H9 (cell line): ENCODE measurements around the gene GRB10. TPM values are rescaled to one million over a fixed set of nuclear protein-coding genes. Genes with fewer than 3 reads are reported as not detected.
"Not testable (repeated sequence)": the region's sequence is repeated elsewhere in the genome, so short reads cannot be mapped to it uniquely, and the experiment has no call there.

ENCODE experiments used
- DNase-seq: peaks from one replicate; pipeline ENCODE4 v3.0.0-alpha.2; 2017
- H2AFZ ChIP-seq: one replicate; pipeline ENCODE4 v1.6.1; 2013; ENCODE audit warnings: mild to moderate bottlenecking, low read length, control low read depth, moderate library complexity
- H2AK5ac ChIP-seq: 2 replicates; pipeline ENCODE4 v1.6.1; 2013; ENCODE audit warnings: low read length, control low read depth, mixed read lengths; ENCODE audit not compliant: insufficient read length
- H2BK120ac ChIP-seq: one replicate; pipeline ENCODE4 v1.6.1; 2013; ENCODE audit warnings: low read depth, mild to moderate bottlenecking, low read length, control low read depth, inconsistent platforms; ENCODE audit not compliant: poor library complexity, severe bottlenecking
- H2BK12ac ChIP-seq: 2 replicates; pipeline ENCODE4 v1.6.1; 2013; ENCODE audit warnings: low read length, control low read depth, mixed read lengths, low read depth; ENCODE audit not compliant: insufficient read length
- H2BK15ac ChIP-seq: 2 replicates; pipeline ENCODE4 v1.6.1; 2013; ENCODE audit warnings: low read depth, low read length, control low read depth
- H2BK20ac ChIP-seq: one replicate; pipeline ENCODE4 v1.6.1; 2013; ENCODE audit warnings: low read depth, mild to moderate bottlenecking, low read length, control low read depth, inconsistent platforms; ENCODE audit not compliant: poor library complexity, severe bottlenecking
- H2BK5ac ChIP-seq: 2 replicates; pipeline ENCODE4 v1.6.1; 2013; ENCODE audit warnings: low read length, control low read depth, mixed read lengths; ENCODE audit not compliant: insufficient read length
- H3K14ac ChIP-seq: 2 replicates; pipeline ENCODE4 v1.6.1; 2013; ENCODE audit warnings: low read length, control low read depth; ENCODE audit not compliant: insufficient read depth
- H3K18ac ChIP-seq: 2 replicates; pipeline ENCODE4 v1.6.1; 2013; ENCODE audit warnings: low read depth, mild to moderate bottlenecking, mixed read lengths, low read length, control low read depth; ENCODE audit not compliant: insufficient read length
- H3K23ac ChIP-seq: 2 replicates; pipeline ENCODE4 v1.6.1; 2013; ENCODE audit warnings: low read length, control low read depth, mixed read lengths, low read depth; ENCODE audit not compliant: insufficient read length
- H3K23me2 ChIP-seq: 2 replicates; pipeline ENCODE4 v1.6.1; 2013; ENCODE audit warnings: low read depth, mild to moderate bottlenecking, mixed read lengths, low read length, control low read depth; ENCODE audit not compliant: insufficient read length, poor library complexity, severe bottlenecking
- H3K27ac ChIP-seq: 2 replicates; pipeline ENCODE4 v1.5.1; 2013; ENCODE audit warnings: low read length, control low read depth, mixed read lengths, low read depth; ENCODE audit not compliant: insufficient read length
- H3K27me3 ChIP-seq: 2 replicates; pipeline ENCODE4 v1.6.1; 2013; ENCODE audit warnings: low read length, control low read depth, inconsistent platforms; ENCODE audit not compliant: insufficient read depth
- H3K4ac ChIP-seq: 2 replicates; pipeline ENCODE4 v1.6.1; 2013; ENCODE audit warnings: low read depth, mild to moderate bottlenecking, control low read depth, inconsistent platforms, low read length, moderate library complexity
- H3K4me1 ChIP-seq: 2 replicates; pipeline ENCODE4 v1.6.1; 2013; ENCODE audit warnings: low read length, control low read depth, inconsistent platforms; ENCODE audit not compliant: insufficient read depth
- H3K4me2 ChIP-seq: 2 replicates; pipeline ENCODE4 v1.6.1; 2013; ENCODE audit warnings: low read length, control low read depth, mixed read lengths; ENCODE audit not compliant: insufficient read length, insufficient read depth
- H3K56ac ChIP-seq: 2 replicates; pipeline ENCODE4 v1.6.1; 2013; ENCODE audit warnings: low read depth, mild to moderate bottlenecking, mixed read lengths, low read length, control low read depth; ENCODE audit not compliant: insufficient read length
- H3K79me1 ChIP-seq: 2 replicates; pipeline ENCODE4 v1.6.1; 2013; ENCODE audit warnings: low read depth, mild to moderate bottlenecking, moderate library complexity, low read length, control low read depth, inconsistent platforms; ENCODE audit not compliant: insufficient read depth, poor library complexity, severe bottlenecking
- H3K79me2 ChIP-seq: 2 replicates; pipeline ENCODE4 v1.6.1; 2013; ENCODE audit warnings: low read length, control low read depth, inconsistent platforms; ENCODE audit not compliant: insufficient read depth
- H3K9ac ChIP-seq: 2 replicates; pipeline ENCODE4 v1.6.1; 2013; ENCODE audit warnings: low read length, control low read depth, mixed read lengths; ENCODE audit not compliant: insufficient read length; ENCODE audit errors: extremely low read depth
- H3K9me3 ChIP-seq: one replicate; pipeline ENCODE4 v1.6.1; 2013; ENCODE audit warnings: low read depth, low read length, inconsistent platforms; ENCODE audit not compliant: control insufficient read depth
- H3T11ph ChIP-seq: one replicate; pipeline ENCODE4 v1.6.1; 2013; ENCODE audit warnings: mild to moderate bottlenecking, low read length, control low read depth, inconsistent platforms
- H4K20me1 ChIP-seq: one replicate; pipeline ENCODE4 v1.6.1; 2013; ENCODE audit not compliant: control insufficient read depth, insufficient read length, insufficient read depth
- H4K5ac ChIP-seq: 2 replicates; pipeline ENCODE4 v1.6.1; 2013; ENCODE audit warnings: low read depth, mild to moderate bottlenecking, mixed read lengths, low read length, control low read depth; ENCODE audit not compliant: insufficient read length
- H4K8ac ChIP-seq: replicated peaks from 2 replicates; pipeline ENCODE4 v1.6.1; 2013; ENCODE audit warnings: low read length, control low read depth, mixed read lengths, low read depth; ENCODE audit not compliant: insufficient read length
- H4K91ac ChIP-seq: 2 replicates; pipeline ENCODE4 v1.6.1; 2013; ENCODE audit warnings: low read depth, mild to moderate bottlenecking, moderate library complexity, mixed read lengths, low read length, control low read depth; ENCODE audit not compliant: insufficient read length
- H3K27ac Mint-ChIP-seq, 3 experiments: 2 replicates in 2 of 3; 3 replicates in 1 of 3; pipeline ENCODE4 v1.8.0; 2020 to 2021; ENCODE audit warnings: mixed read lengths in 3 of 3, mild to moderate bottlenecking in 1 of 3, moderate library complexity in 1 of 3
- H3K27me3 Mint-ChIP-seq: 2 replicates; pipeline ENCODE4 v1.8.0; 2021; ENCODE audit warnings: low read depth, mild to moderate bottlenecking, moderate library complexity, mixed read lengths
- H3K36me3 Mint-ChIP-seq, 3 experiments: 2 replicates in 2 of 3; 3 replicates in 1 of 3; pipeline ENCODE4 v1.8.0; 2020 to 2021; ENCODE audit warnings: low read depth in 3 of 3, mixed read lengths in 3 of 3; ENCODE audit not compliant: insufficient read depth in 1 of 3
- H3K4me1 Mint-ChIP-seq, 2 experiments: 2 replicates each; pipeline ENCODE4 v1.8.0; 2020; ENCODE audit warnings: mixed read lengths in 2 of 2
- H3K4me3 Mint-ChIP-seq, 2 experiments: 2 replicates in 1 of 2; 3 replicates in 1 of 2; pipeline ENCODE4 v1.8.0; 2020 to 2021; ENCODE audit warnings: mild to moderate bottlenecking in 2 of 2, mixed read lengths in 2 of 2, moderate library complexity in 1 of 2
- H3K9me3 Mint-ChIP-seq, 2 experiments: 2 replicates in 1 of 2; 3 replicates in 1 of 2; pipeline ENCODE4 v1.8.0; 2020; ENCODE audit warnings: mild to moderate bottlenecking in 2 of 2, mixed read lengths in 2 of 2, moderate library complexity in 1 of 2
- WGBS: extraction: QIAGEN DNeasy Blood & Tissue Kit; methylation state at CpG from one replicate; pipeline ENCODE4 v1.1.7; 2013; ENCODE audit warnings: missing lambda C conversion rate, low lambda C conversion rate, mixed read lengths; ENCODE audit not compliant: insufficient read length; ENCODE audit errors: extremely low coverage; 5-methylcytosine and 5-hydroxymethylcytosine counted together
- total RNA-seq: library from RNA; stranded (reverse); gene quantifications from 2 replicates; pipeline ENCODE4 v1.2.1, GENCODE V29; 2021

Gene GRB10
- total RNA-seq, 1 experiment from 2014 or later, result 108 TPM

GRCh38 chr7:50582271-50582670 is 200.4 kb downstream of the GRB10 start:
- H3K23ac ChIP-seq, H2BK15ac ChIP-seq, H2BK5ac ChIP-seq, H2BK12ac ChIP-seq, H3K9ac ChIP-seq, H2BK120ac ChIP-seq, H3K27me3 Mint-ChIP-seq, H2AFZ ChIP-seq, H4K8ac ChIP-seq, H3K4me2 ChIP-seq, H2AK5ac ChIP-seq, H3K79me1 ChIP-seq, H3K27me3 ChIP-seq, H3K23me2 ChIP-seq, H3K4me1 Mint-ChIP-seq, H2BK20ac ChIP-seq, H3K14ac ChIP-seq, H4K20me1 ChIP-seq, H3K56ac ChIP-seq, DNase-seq, H4K5ac ChIP-seq, H3K4me1 ChIP-seq, H3T11ph ChIP-seq, H3K27ac ChIP-seq, H3K4ac ChIP-seq, H4K91ac ChIP-seq, H3K27ac Mint-ChIP-seq, H3K18ac ChIP-seq, H3K4me3 Mint-ChIP-seq, H3K79me2 ChIP-seq: not testable (repeated sequence)
- H3K9me3 ChIP-seq, result peaks cover 14% of the 10 kb centered on the region
- no CpG with 5 or more reads among the region's 4 CpGs for WGBS
- H3K9me3 Mint-ChIP-seq, result peaks cover 36 to 41% of the 10 kb centered on the region in 2 experiments
- peaks cover 13 to 29% (median 20%) of the 10 kb centered on the region in 3 experiments for H3K36me3 Mint-ChIP-seq

DNA sequence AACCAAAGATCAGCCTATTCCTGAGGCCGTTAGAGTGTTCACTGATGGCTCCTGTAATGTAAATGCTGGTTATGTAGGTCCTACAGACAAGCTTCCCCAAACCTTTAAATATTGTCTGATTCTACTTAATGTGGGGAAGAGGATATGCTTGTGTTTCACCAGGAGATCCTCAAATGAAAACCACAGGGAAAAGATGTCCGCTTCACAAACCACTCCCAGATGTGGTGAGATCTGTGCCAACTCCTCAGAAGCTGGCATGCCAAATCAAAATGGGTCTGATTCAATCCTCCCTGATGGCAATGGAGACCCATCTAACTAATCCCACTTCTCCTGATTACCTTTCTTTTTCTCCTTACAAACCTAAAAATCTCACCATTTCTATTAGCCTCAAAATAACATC is 202.0 kb downstream of the GRB10 start:
- H3K23ac ChIP-seq, H2AFZ ChIP-seq, H2AK5ac ChIP-seq, H4K91ac ChIP-seq, H3K4me1 ChIP-seq, H4K20me1 ChIP-seq, H2BK120ac ChIP-seq, H3K79me1 ChIP-seq, H3K4ac ChIP-seq, DNase-seq, H3K27me3 ChIP-seq, H3K18ac ChIP-seq, H4K5ac ChIP-seq, H3K27me3 Mint-ChIP-seq, H3K9ac ChIP-seq, H3K4me1 Mint-ChIP-seq, H2BK20ac ChIP-seq, H3K4me2 ChIP-seq, H2BK5ac ChIP-seq, H3K79me2 ChIP-seq, H3K23me2 ChIP-seq, H3K27ac ChIP-seq, H3K56ac ChIP-seq, H3K14ac ChIP-seq, H4K8ac ChIP-seq, H3K4me3 Mint-ChIP-seq, H2BK12ac ChIP-seq, H2BK15ac ChIP-seq, H3K27ac Mint-ChIP-seq, H3T11ph ChIP-seq: not testable (repeated sequence)
- WGBS, result no CpG with 5 or more reads among the region's 2 CpGs
- Mint-ChIP-seq H3K9me3 (peaks cover 43 to 50% of the 10 kb centered on the region in 2 experiments), H3K36me3 (peaks cover 19 to 36% (median 28%) of the 10 kb centered on the region in 3 experiments)
- H3K9me3 ChIP-seq, result peaks cover 18% of the 10 kb centered on the region
